ENCODE measurements around the gene AGMAT. TPM values are rescaled to one million over a fixed set of nuclear protein-coding genes. Genes with fewer than 3 reads are reported as not detected.

AGMAT gene
- total and polyA plus RNA-seq, 9 of the 15 experiments (the other 6 are each of a cell fraction or from before 2014, with no cell fraction given) = not detected

DNA sequence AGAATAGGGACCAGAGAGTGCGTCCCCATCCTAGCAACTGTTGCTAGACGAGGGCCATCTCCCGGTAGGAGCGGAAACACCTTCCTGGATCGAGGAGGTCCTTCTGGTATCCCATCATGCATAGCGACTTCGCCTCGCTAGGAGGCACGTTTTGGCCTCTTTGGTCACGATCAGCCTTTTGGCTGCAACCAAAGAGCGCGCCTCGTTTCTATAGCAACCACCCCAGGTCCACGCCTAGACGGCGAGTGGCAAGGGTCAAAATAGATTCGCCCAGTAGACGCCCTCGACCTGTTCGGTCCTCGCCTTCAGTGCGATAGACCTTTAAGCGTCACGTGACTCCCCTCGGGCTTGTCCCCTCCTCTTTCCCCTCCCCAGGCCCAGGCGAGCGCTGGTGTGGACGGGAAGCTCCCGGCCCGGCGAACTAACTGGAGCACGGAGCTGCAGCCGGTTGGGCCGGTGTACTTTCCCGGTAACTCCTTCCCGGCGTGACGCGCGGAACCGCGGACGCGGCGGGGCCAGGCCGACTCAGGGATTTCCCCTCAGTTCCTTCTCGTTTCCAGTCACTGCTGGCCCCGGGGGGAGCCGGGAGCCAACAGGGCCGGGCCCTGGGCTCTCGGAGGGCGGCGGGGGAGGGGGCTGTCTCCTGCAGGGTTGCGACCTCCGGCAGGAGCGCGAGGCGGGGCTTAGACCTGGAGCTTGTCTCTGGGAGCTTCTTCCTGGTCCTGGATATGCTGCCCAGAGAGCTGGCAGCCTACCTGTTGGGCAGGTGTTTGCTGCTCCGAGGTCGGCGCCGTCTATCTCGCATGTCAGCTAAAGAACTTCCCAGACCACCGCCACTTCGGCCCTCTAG lies 58.1 kb downstream of the AGMAT start, which contains the start of gene DNAJC16 (continued):
- TF ChIP-seq, protein P1, sequence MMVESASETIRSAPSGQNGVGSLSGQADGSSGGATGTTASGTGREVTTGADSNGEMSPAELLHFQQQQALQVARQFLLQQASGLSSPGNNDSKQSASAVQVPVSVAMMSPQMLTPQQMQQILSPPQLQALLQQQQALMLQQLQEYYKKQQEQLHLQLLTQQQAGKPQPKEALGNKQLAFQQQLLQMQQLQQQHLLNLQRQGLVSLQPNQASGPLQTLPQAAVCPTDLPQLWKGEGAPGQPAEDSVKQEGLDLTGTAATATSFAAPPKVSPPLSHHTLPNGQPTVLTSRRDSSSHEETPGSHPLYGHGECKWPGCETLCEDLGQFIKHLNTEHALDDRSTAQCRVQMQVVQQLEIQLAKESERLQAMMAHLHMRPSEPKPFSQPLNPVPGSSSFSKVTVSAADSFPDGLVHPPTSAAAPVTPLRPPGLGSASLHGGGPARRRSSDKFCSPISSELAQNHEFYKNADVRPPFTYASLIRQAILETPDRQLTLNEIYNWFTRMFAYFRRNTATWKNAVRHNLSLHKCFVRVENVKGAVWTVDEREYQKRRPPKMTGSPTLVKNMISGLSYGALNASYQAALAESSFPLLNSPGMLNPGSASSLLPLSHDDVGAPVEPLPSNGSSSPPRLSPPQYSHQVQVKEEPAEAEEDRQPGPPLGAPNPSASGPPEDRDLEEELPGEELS (CRISPR knock-in tag; IDR thresholded peaks at IDR 0.05; ENCODE audit: borderline replicate concordance) = peak; percentile 79; the same call in 1 of the 2 replicates
- TF ChIP-seq RBM14 (IDR thresholded peaks at IDR 0.05; ENCODE audit: borderline replicate concordance, insufficient read depth, low read depth, low read length) = no peak
- no peak for TF ChIP-seq NELFE (IDR thresholded peaks at IDR 0.05; ENCODE audit: insufficient read depth, insufficient read length)
- TF ChIP-seq BCL6 (CRISPR knock-in tag; IDR thresholded peaks at IDR 0.05) = no peak
- TF ChIP-seq, protein P2, sequence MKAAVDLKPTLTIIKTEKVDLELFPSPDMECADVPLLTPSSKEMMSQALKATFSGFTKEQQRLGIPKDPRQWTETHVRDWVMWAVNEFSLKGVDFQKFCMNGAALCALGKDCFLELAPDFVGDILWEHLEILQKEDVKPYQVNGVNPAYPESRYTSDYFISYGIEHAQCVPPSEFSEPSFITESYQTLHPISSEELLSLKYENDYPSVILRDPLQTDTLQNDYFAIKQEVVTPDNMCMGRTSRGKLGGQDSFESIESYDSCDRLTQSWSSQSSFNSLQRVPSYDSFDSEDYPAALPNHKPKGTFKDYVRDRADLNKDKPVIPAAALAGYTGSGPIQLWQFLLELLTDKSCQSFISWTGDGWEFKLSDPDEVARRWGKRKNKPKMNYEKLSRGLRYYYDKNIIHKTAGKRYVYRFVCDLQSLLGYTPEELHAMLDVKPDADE (conservative IDR thresholded peaks at IDR 0.05; ENCODE audit: control insufficient read depth, low read depth, low read length) = peak; percentile 22; the same call in 1 of the 2 replicates
- no peak for TF ChIP-seq HNRNPK (IDR thresholded peaks at IDR 0.05; ENCODE audit: low read depth, low read length, poor library complexity, severe bottlenecking)
- peak; percentile 80 for TF ChIP-seq TBP (optimal IDR thresholded peaks at IDR 0.05; ENCODE audit: low read depth, low read length)
- peak; percentile 78 for TF ChIP-seq BCOR (IDR thresholded peaks at IDR 0.05)
- 0 out of 2 replicates have a peak, but pooled peaks have one; percentile 31 for TF ChIP-seq E2F3 (CRISPR knock-in tag; IDR thresholded peaks at IDR 0.05)
- TF ChIP-seq, protein P3, sequence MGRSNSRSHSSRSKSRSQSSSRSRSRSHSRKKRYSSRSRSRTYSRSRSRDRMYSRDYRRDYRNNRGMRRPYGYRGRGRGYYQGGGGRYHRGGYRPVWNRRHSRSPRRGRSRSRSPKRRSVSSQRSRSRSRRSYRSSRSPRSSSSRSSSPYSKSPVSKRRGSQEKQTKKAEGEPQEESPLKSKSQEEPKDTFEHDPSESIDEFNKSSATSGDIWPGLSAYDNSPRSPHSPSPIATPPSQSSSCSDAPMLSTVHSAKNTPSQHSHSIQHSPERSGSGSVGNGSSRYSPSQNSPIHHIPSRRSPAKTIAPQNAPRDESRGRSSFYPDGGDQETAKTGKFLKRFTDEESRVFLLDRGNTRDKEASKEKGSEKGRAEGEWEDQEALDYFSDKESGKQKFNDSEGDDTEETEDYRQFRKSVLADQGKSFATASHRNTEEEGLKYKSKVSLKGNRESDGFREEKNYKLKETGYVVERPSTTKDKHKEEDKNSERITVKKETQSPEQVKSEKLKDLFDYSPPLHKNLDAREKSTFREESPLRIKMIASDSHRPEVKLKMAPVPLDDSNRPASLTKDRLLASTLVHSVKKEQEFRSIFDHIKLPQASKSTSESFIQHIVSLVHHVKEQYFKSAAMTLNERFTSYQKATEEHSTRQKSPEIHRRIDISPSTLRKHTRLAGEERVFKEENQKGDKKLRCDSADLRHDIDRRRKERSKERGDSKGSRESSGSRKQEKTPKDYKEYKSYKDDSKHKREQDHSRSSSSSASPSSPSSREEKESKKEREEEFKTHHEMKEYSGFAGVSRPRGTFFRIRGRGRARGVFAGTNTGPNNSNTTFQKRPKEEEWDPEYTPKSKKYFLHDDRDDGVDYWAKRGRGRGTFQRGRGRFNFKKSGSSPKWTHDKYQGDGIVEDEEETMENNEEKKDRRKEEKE (IDR thresholded peaks at IDR 0.05; ENCODE audit: borderline replicate concordance in 1 of 2, control insufficient read depth in 1 of 2, low read depth in 2 of 2, low read length in 1 of 2) = peak in 1 of 2 experiments; percentile 73; a peak in 2 of 4 replicates
- no peak for TF ChIP-seq POLR3A (IDR thresholded peaks at IDR 0.05; ENCODE audit: borderline replicate concordance, extremely low read depth, insufficient read depth, insufficient read length)
- TF ChIP-seq ZC3H4 (CRISPR knock-in tag; IDR thresholded peaks at IDR 0.05; ENCODE audit: borderline replicate concordance) = no peak
- no peak for TF ChIP-seq ZC3H11A (IDR thresholded peaks at IDR 0.05; ENCODE audit: low read depth, low read length)
- TF ChIP-seq, protein P4, sequence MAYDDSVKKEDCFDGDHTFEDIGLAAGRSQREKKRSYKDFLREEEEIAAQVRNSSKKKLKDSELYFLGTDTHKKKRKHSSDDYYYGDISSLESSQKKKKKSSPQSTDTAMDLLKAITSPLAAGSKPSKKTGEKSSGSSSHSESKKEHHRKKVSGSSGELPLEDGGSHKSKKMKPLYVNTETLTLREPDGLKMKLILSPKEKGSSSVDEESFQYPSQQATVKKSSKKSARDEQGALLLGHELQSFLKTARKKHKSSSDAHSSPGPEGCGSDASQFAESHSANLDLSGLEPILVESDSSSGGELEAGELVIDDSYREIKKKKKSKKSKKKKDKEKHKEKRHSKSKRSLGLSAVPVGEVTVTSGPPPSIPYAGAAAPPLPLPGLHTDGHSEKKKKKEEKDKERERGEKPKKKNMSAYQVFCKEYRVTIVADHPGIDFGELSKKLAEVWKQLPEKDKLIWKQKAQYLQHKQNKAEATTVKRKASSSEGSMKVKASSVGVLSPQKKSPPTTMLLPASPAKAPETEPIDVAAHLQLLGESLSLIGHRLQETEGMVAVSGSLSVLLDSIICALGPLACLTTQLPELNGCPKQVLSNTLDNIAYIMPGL (CRISPR knock-in tag; IDR thresholded peaks at IDR 0.05) = no peak; the same call in 1 of the 2 replicates
- no peak for TF ChIP-seq FOS (IDR thresholded peaks at IDR 0.05; ENCODE audit: extremely low read depth, insufficient read length)
- TF ChIP-seq GATA2 (CRISPR knock-in tag; IDR thresholded peaks at IDR 0.05) = no peak
- no peak for TF ChIP-seq TCFL5 (CRISPR knock-in tag; conservative IDR thresholded peaks at IDR 0.05)
- TF ChIP-seq GATAD2B (IDR thresholded peaks at IDR 0.05; ENCODE audit: borderline replicate concordance) = no peak

Data from K562 (cell line).